RWPE1 (cell line): Measurements from ENCODE around the gene GABRG2.

Experiments
- CTCF ChIA-PET: fragments of 350-600 bp; sonication (Branson Sonifier 250); formaldehyde crosslinking; extraction: SDS; loops from one replicate; lab custom pipeline; 2021; lab: Yijun Ruan, JAX
- POLR2A ChIA-PET: fragments of 400-600 bp; formaldehyde crosslinking; extraction: SDS; loops from one replicate; lab custom pipeline; 2020; ENCODE audit warnings: antibody characterized with exemption; ENCODE audit not compliant: low non-redundant PET; lab: Yijun Ruan, JAX
- DNase-seq: peaks from one replicate; pipeline ENCODE4 v3.0.0; 2012; ENCODE audit warnings: low spot score
- H3K27ac ChIP-seq: fragments of 450-650 bp; 2 replicates; pipeline ENCODE4 v1.5.1; 2017
- TF ChIP-seq, protein P1 (sequence below): fragments of 450-650 bp; conservative IDR thresholded peaks from 2 replicates; pipeline ENCODE4 v1.5.1; 2017; ENCODE audit warnings: low read depth, mild to moderate bottlenecking

The GABRG2 gene

DNA sequence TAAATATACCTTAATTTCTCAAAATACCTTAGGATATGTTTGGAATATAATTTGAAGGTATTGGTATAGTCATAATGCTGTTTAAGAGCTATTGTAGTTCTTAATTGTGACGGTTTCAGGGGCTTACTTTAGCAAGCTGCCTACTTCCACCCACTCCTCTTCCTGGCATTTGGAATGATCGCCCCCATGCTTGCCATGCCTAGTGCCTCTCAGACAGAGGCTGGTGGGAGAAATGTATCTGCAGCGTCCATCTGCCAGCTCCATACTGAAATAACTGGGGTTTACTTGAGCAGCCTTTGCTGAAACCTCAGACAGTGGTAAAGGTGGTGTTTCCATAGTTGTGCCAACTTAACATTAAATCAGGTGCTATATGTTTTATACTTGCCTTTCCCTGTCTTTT is 52.2 kb downstream of the GABRG2 start:
- TF ChIP-seq, protein P1, sequence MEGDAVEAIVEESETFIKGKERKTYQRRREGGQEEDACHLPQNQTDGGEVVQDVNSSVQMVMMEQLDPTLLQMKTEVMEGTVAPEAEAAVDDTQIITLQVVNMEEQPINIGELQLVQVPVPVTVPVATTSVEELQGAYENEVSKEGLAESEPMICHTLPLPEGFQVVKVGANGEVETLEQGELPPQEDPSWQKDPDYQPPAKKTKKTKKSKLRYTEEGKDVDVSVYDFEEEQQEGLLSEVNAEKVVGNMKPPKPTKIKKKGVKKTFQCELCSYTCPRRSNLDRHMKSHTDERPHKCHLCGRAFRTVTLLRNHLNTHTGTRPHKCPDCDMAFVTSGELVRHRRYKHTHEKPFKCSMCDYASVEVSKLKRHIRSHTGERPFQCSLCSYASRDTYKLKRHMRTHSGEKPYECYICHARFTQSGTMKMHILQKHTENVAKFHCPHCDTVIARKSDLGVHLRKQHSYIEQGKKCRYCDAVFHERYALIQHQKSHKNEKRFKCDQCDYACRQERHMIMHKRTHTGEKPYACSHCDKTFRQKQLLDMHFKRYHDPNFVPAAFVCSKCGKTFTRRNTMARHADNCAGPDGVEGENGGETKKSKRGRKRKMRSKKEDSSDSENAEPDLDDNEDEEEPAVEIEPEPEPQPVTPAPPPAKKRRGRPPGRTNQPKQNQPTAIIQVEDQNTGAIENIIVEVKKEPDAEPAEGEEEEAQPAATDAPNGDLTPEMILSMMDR, result no peak
- no peak for DNase-seq
- POLR2A ChIA-PET, result no interaction called here
- CTCF ChIA-PET, result interaction anchor here (0.5 kb wide), 1 partner anchor 44 kb away, joined by 3 read pairs; no protein-coding TSS in a partner anchor
- no peak overlapping the region for H3K27ac ChIP-seq

DNA sequence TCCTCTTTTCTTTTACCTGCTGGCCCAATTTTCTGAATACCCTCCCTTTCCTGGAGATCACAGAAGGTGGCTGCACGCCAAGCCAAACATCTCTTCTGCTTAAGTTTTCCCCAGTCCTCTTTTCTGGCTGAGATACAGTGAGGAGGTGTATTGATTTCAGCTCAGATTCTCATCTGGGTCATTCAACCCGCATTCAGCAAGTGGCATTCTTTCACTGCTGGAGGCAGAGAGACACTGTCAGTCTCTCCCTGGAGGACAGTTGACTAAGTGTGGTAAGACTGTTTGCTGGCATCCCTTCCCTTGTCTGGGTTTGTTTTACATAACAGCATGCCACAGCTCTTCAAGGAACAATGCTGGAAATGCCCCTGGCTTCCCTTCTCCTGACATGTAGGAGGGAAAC is 60.5 kb downstream of the GABRG2 start:
- TF ChIP-seq, protein P1, result no peak
- no peak overlapping the region for H3K27ac ChIP-seq
- POLR2A ChIA-PET, result no interaction called here
- no peak for DNase-seq
- CTCF ChIA-PET, result no interaction called here

DNA sequence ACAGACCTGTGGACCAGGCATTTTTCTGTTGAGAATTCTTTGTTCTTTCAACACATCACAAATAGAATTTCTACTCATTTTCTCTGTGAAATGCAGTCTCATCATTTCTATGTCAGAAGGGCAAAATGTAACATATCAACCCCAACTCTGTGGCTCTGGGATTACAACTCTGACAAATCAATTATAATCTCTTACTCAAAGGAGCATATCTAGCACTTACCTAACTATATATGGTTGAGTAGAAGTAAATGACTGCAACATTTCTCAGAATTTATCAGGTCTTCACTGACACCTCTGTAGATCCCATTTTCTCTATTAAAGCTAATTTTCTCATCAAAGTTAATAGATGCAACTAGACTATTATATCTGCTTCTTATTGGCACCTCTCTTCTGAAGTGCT is 64.8 kb downstream of the GABRG2 start:
- TF ChIP-seq, protein P1, result no peak
- CTCF ChIA-PET, result no interaction called here
- POLR2A ChIA-PET, result no interaction called here

DNA sequence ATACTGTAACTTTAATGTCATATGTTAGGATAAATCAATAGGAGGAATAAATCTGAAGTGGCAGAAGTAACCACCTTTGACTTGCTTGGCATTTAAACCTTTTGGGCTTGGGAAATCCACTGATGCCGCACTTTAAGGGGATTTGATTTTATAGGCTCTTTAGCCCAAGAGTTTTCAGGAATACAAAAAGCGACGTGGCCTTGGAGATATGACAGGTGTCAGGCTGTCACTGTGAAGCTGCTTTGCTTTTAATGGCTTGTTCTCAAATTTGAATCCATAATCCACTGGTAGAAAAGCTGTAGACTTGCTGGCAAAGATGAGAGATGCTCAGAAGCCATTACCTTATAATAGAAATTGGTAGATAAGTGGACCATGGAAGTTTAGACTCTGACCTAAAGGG is 71.6 kb downstream of the GABRG2 start:
- no peak for DNase-seq
- POLR2A ChIA-PET, result no interaction called here
- CTCF ChIA-PET, result no interaction called here
- TF ChIP-seq, protein P1, result no peak
- no peak overlapping the region for H3K27ac ChIP-seq

More for the DNA sequence above, 64.8 kb downstream of the GABRG2 start:
- H3K27ac ChIP-seq, result no peak overlapping the region
- DNase-seq, result no peak

DNA sequence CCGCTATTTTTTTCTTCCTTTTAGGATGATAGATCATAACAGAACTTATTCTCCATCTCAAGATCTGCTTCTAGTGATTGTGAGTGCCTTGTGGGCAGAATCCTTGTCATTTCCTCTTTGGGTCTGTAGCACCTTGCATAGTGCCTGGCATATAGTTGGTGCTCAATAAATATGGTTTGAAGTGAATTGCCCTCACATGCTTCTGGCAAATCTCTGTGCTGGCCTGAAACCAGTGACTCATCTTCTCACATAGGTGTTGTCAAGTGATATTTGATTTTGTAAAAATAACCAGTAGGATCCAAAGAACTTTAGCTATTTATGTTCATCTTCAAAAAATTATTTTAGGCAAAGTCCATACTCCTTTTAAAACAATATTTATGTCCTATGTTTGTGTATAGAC is 86.7 kb downstream of the GABRG2 start:
- TF ChIP-seq, protein P1, result no peak
- no peak overlapping the region for H3K27ac ChIP-seq
- CTCF ChIA-PET, result no interaction called here
- POLR2A ChIA-PET, result no interaction called here
- no peak for DNase-seq

DNA sequence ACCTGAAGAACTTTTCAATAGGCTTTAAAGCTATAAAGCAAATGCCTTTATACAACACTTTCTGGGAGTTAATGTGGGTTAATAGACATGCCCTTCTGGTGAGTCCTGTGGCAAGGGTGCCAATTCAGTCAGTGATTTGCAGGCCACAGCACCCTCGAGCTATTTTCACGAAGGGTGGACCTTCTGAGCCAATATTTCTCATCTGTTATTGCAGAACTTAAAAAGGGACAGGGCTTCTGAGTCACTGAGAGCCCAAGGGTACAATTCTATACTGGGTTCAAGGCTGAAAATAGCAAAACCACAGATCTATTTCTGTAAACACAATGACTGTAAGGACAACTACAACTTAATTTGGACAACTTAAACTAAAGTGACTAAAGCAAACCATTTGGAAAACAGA is 92.8 kb downstream of the GABRG2 start:
- TF ChIP-seq, protein P1, result no peak
- CTCF ChIA-PET, result no interaction called here

More for the DNA sequence above, 92.8 kb downstream of the GABRG2 start:
- DNase-seq, result no peak
- H3K27ac ChIP-seq, result no peak overlapping the region
- POLR2A ChIA-PET, result no interaction called here
